Left ventricle myocardium inferior (tissue), 1 donor: ENCODE data around the gene FBXO33. TPM values are rescaled to one million over a fixed set of nuclear protein-coding genes. Genes with fewer than 3 reads are reported as not detected.

Experiments used
- DNase-seq: peaks from one replicate; pipeline ENCODE4 v3.0.0-alpha.2; 2020
- H3K27ac ChIP-seq: fragments of 200-600 bp; replicated peaks from 2 replicates; pipeline ENCODE4 v1.8.0; 2021
- H3K27me3 ChIP-seq: fragments of 200-600 bp; 2 replicates; pipeline ENCODE4 v1.8.0; 2021; ENCODE audit warnings: low read depth
- H3K36me3 ChIP-seq: fragments of 200-600 bp; 2 replicates; pipeline ENCODE4 v1.8.0; 2021
- H3K4me1 ChIP-seq: fragments of 200-600 bp; 2 replicates; pipeline ENCODE4 v1.8.0; 2021
- H3K4me3 ChIP-seq: fragments of 200-600 bp; 2 replicates; pipeline ENCODE4 v1.8.0; 2021; ENCODE audit warnings: mild to moderate bottlenecking, moderate library complexity
- H3K9me3 ChIP-seq: fragments of 200-600 bp; replicated peaks from 2 replicates; pipeline ENCODE4 v1.8.0; 2021
- CTCF ChIP-seq: fragments of 200-600 bp; IDR thresholded peaks from 2 replicates; pipeline ENCODE4 v1.8.0; 2021; ENCODE audit warnings: antibody characterized with exemption, mild to moderate bottlenecking, borderline replicate concordance
- intact Hi-C: fragments of 100-400 bp; cut with micrococcal nuclease; formaldehyde crosslinking; loops from one replicate; pipeline ENCODE4 v1.11.0; 2022
- total RNA-seq: library from RNA; stranded (reverse); fragmentation: NEBNext Ultra II Directional; extraction: Animal tissue kit (Norgen Biotek cat#: 25700); gene quantifications from one replicate; pipeline ENCODE4 v1.2.1, GENCODE V29; 2021
- donor health status: DM: no; HTN: yes; CAD: no; lungs with severe emphysema.

The FBXO33 gene
- total RNA-seq, 1 donor from 2014 or later: 4.8 TPM

GRCh38 chr14:39351708-39352107 lies 80.5 kb downstream of the FBXO33 start:
- H3K9me3 ChIP-seq: peaks cover 11% of the 10 kb centered on the region
- H3K27me3 ChIP-seq: no peaks in the 10 kb centered on the region
- DNase-seq: no peak
- H3K4me1 ChIP-seq: no peaks in the 10 kb centered on the region
- H3K27ac ChIP-seq: no peak overlapping the region
- intact Hi-C loops: no loop called here
- no peak for TF ChIP-seq CTCF
- no peak overlapping the region for H3K4me3 ChIP-seq
- H3K36me3 ChIP-seq: peaks cover 57% of the 10 kb centered on the region

- Histone ChIP-seq H3K9me3 (peaks cover 11% of the 10 kb centered on the region), H3K4me3 (no peak overlapping the region), H3K27me3 (no peaks in the 10 kb centered on the region), H3K4me1 (no peaks in the 10 kb centered on the region), H3K27ac (no peak overlapping the region), H3K36me3 (peaks cover 65% of the 10 kb centered on the region)
- intact Hi-C loops: no loop called here
- TF ChIP-seq CTCF: no peak
- DNase-seq: no peak
Measured at GRCh38 chr14:39350866-39351265, 81.4 kb downstream of the FBXO33 start.

Other genes with a start within 250 kb of the FBXO33 start
- 24.7 TPM for gene MIA2, start 198.5 kb downstream of the FBXO33 start, total RNA-seq